Lower leg skin (tissue), 3 donors: Measurements from ENCODE around the gene ZNF662.

Experiments
- CTCF ChIP-seq, 3 donors: fragments of 450-650 bp; IDR thresholded peaks; one replicate each; pipeline ENCODE4 v1.5.1; 2016; ENCODE audit warnings: antibody characterized with exemption in 3 of 3, mild to moderate bottlenecking in 3 of 3, moderate library complexity in 2 of 3
- POLR2A ChIP-seq, 2 donors: fragments of 450-650 bp; IDR thresholded peaks; one replicate each; pipeline ENCODE4 v1.6.1; 2016 to 2017; ENCODE audit warnings: antibody characterized with exemption in 2 of 2, mild to moderate bottlenecking in 1 of 2, moderate library complexity in 1 of 2

- TF ChIP-seq CTCF (IDR thresholded peaks at IDR 0.05) = no peak
- TF ChIP-seq POLR2A (IDR thresholded peaks at IDR 0.05) = no peak
Measured at GRCh38 chr3:42911551-42911950, 5.6 kb downstream of the ZNF662 start.
